ENCODE data around the gene ZNF622. TPM values are rescaled to one million over a fixed set of nuclear protein-coding genes. Genes with fewer than 3 reads are reported as not detected.

ZNF622 gene
- total RNA-seq, 1 experiment from 2014 or later, result 25.2 TPM

DNA sequence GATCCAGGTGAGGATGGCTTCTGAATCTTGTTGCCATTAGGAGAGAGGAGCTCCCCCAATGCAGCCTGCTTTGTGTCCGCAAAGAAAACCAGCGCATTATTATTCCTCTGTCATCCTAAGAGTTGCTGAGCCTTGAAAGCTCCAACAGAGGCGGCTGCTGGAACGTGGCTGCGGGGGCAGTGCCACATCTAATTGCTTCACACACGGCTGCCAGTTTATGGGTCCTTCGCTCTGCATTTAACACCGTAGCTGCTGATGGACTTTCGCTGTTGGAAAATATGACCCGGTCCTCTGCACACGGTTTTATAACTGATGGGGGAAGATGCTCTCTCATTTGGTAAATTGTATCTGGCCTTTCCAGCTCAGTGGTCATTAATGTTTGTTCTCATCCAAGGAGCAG lies 38.0 kb downstream of the ZNF622 start (continued):
- TF ChIP-seq FOSL1 (IDR thresholded peaks at IDR 0.05; ENCODE audit: low read depth), result no peak
- no peak for TF ChIP-seq YY1 (IDR thresholded peaks at IDR 0.05; ENCODE audit: extremely low read depth, insufficient replicate concordance, low read depth, low read length)

DNA sequence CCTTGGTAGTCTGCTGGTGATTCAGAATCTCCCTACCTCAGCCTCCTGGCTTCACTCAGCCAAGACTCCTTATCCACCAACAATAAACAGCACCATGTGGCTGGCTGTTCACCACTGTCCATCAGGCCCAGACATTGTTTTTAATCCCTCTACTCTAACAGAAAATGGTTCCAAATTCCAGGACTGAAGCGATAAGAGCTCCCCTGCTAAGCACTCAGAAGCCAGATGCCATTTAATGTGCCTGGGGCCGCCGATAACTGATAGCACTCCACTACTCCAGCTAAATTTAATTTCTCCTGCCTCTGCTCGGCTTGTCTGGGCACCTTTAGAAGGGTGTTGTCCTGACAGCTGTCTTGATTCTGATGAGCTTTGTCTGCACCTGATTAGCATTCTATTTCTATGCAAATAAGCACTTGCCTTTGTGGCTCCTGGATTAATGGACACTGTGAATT lies 47.1 kb downstream of the ZNF622 start:
- TF ChIP-seq ZNF274 (IDR thresholded peaks at IDR 0.05; ENCODE audit: low read depth, low read length) (no peak), EZH2 (IDR thresholded peaks at IDR 0.05) (no peak), TCF7L2 (IDR thresholded peaks at IDR 0.05; ENCODE audit: borderline replicate concordance, extremely low read depth, insufficient read depth, insufficient read length) (no peak), RAD21 (IDR thresholded peaks at IDR 0.05; ENCODE audit: low read depth) (no peak), YY1 (IDR thresholded peaks at IDR 0.05; ENCODE audit: extremely low read depth, insufficient replicate concordance, low read depth, low read length) (no peak), POLR2AphosphoS5 (IDR thresholded peaks at IDR 0.05; ENCODE audit: low read depth, low read length) (no peak), SRF (IDR thresholded peaks at IDR 0.05; ENCODE audit: low read depth) (no peak), JUND (IDR thresholded peaks at IDR 0.05) (no peak), ELF1 (IDR thresholded peaks at IDR 0.05; ENCODE audit: borderline replicate concordance, low read depth) (no peak), SP1 (IDR thresholded peaks at IDR 0.05; ENCODE audit: low read depth) (no peak), EZH2phosphoT487 (IDR thresholded peaks at IDR 0.05; ENCODE audit: borderline replicate concordance) (no peak), POLR2A (IDR thresholded peaks at IDR 0.05; ENCODE audit: borderline replicate concordance, extremely low read depth, insufficient read depth, insufficient read length) (no peak), FOSL1 (IDR thresholded peaks at IDR 0.05; ENCODE audit: low read depth) (no peak), CBX3 (IDR thresholded peaks at IDR 0.05; ENCODE audit: low read depth) (no peak), ZFX (IDR thresholded peaks at IDR 0.05) (no peak), EGR1 (IDR thresholded peaks at IDR 0.05; ENCODE audit: low read depth) (no peak)
- TF ChIP-seq, protein P1, sequence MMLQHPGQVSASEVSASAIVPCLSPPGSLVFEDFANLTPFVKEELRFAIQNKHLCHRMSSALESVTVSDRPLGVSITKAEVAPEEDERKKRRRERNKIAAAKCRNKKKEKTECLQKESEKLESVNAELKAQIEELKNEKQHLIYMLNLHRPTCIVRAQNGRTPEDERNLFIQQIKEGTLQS (IDR thresholded peaks at IDR 0.05), result no peak
- Histone ChIP-seq H3K4me1 (ENCODE audit: control insufficient read depth in 1 of 2, insufficient read depth in 2 of 2, low read length in 2 of 2) (no peaks in the 10 kb centered on the region), H3K79me2 (ENCODE audit: insufficient read depth, low read length) (no peaks in the 10 kb centered on the region), H2AFZ (ENCODE audit: low read depth, low read length, poor library complexity, severe bottlenecking) (no peak overlapping the region), H3K4me2 (ENCODE audit: low read length) (no peak overlapping the region), H3K9me2 (ENCODE audit: insufficient read depth) (no peaks in the 10 kb centered on the region), H3K27me3 (ENCODE audit: insufficient read depth, low read length) (no peaks in the 10 kb centered on the region), H3K36me3 (ENCODE audit: control insufficient read depth in 1 of 2, insufficient read depth in 2 of 2, low read length in 2 of 2) (no peaks in the 10 kb centered on the region), H3K9me3 (ENCODE audit: control insufficient read depth in 1 of 2, insufficient read depth in 1 of 2, low read depth in 1 of 2, low read length in 2 of 2) (no peaks in the 10 kb centered on the region), H3K4me3 (replicated peaks in 1 of 2; ENCODE audit: low read depth in 1 of 2, low read length in 2 of 2) (no peak overlapping the region), H4K20me1 (ENCODE audit: insufficient read depth) (no peaks in the 10 kb centered on the region; the same call in 1 of the 2 replicates), H3K27ac (ENCODE audit: low read depth, low read length) (no peak overlapping the region), H3K9ac (ENCODE audit: low read length) (no peak overlapping the region)
- ATAC-seq, result no peak
- DNase-seq (ENCODE audit: low read depth, low spot score), result no peak
- CTCF ChIA-PET, result no interaction called here
- RAD21 ChIA-PET (ENCODE audit: low non-redundant PET in 1 of 2, low total read pairs in 2 of 2, uncharacterized antibody in 2 of 2, unreplicated experiment in 2 of 2), result no interaction called here
- no TSS peak for BruUV-seq (replicated peaks)
- POLR2A ChIA-PET, result no interaction called here
- intact Hi-C loops (cut with micrococcal nuclease), result no loop called here
